ENCODE data around the gene PET100.

PET100 gene

DNA sequence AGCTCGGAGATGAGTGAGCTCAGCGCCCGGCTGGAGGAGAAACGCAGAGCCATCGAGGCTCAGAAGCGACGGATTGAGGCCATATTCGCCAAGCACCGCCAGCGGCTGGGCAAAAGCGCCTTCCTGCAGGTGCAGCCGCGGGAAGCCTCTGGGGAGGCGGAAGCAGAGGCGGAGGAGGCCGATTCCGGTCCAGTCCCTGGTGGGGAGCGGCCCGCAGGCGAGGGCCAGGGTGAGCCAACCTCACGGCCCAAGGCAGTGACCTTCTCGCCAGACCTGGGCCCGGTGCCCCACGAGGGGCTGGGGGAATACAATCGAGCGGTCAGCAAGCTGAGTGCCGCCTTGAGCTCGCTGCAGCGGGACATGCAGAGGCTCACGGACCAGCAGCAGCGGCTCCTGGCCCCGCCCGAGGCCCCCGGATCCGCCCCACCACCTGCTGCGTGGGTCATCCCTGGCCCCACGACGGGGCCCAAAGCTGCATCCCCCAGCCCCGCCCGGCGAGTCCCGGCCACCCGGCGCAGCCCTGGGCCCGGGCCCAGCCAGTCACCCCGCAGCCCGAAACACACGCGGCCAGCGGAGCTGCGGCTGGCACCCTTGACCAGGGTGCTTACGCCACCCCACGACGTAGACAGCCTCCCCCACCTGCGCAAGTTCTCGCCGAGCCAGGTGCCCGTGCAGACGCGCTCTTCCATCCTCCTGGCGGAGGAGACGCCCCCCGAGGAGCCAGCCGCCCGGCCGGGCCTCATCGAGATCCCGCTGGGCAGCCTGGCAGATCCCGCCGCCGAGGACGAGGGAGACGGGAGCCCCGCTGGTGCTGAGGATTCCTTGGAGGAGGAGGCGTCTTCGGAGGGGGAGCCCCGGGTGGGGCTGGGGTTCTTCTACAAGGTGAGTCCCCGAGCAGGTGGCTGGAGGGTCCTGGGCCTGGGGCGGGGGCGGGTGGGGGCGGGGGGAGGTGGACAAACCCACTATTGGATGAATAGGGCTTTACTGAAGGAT lies 17.0 kb upstream of the PET100 start:
- no peak for DNase-seq

DNA sequence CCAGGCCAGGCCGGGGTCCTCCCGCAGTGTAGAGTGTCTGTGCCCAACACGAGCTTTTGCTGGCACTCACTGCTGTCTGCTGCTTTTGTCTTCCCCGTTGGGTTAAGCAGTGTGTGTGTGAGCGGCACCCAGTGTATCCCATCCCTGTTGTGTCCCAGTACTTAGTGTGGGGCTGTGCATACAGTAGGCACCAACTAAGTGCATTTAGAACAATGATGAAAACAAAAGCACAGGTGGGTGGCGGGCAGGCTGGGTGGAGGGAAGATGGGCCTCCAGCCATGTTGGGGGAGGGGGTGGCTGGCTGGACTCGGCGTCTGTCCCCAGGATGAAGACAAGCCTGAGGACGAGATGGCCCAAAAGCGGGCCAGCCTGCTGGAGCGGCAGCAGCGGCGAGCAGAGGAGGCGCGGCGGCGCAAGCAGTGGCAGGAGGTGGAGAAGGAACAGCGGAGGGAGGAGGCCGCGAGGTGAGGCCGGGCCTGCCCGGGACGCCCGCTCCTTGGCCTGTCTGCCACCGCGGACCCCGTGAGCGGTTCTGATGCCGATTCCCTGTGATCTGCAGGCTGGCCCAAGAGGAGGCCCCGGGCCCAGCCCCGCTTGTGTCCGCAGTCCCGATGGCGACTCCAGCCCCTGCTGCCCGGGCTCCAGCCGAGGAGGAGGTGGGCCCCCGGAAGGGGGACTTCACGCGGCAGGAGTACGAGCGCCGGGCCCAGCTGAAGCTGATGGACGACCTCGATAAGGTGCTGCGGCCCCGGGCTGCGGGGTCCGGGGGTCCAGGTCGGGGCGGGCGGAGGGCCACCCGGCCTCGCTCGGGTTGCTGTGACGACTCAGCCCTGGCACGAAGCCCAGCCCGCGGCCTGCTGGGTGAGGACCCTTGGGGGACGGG lies 14.5 kb upstream of the PET100 start:
- DNase-seq: no peak

DNA sequence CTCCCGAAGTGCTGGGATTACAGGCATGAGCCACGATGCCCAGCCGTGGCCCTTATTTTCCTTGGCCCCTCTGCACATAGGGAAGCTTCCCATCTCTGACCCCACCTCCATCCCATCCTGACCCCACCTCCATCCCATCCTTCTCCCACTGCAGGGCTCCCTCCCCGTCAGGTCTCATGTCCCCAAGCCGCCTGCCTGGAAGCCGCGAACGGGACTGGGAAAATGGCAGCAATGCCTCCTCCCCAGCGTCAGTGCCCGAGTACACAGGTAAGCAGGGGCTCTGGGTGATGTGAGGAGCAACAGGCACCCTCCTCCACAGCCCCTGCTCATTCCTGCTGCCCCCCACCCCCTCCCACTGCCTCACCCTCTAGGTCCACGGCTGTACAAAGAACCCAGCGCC lies 12.4 kb upstream of the PET100 start:
- DNase-seq: no peak

DNA sequence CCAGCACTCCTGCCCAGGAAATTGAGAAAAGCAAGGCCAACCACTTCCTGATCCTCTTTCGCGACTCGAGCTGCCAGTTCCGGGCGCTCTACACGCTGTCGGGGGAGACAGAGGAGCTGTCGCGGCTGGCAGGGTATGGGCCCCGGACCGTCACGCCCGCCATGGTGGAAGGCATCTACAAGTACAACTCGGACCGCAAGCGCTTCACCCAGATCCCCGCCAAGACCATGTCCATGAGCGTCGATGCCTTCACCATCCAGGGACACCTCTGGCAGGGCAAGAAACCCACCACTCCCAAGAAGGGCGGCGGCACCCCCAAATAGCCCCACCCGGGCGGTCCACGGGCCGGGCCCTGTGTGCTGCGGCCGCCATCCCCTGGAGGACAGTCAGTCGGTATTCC lies 11.9 kb upstream of the PET100 start:
- no peak for DNase-seq

DNA sequence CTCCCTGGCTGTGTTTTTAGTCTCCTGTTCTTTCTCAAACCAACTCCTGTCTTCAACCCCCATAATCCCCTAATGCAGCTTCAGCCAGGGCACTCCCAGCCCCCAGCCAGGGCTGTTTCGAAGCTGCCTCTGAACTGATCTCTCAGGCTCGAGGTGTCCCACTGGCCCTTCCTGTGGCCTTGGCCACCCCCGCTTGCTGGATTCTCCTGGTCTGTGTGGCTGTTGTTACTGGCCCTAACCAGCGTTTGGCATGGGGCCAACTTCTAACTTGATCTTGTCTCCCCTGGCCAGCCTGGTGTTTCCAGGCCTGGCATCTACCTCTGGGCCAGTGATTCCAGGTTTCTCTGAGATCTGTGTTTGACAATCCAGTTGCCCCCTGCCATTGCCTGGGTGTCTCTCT lies 11.2 kb upstream of the PET100 start:
- DNase-seq: no peak

DNA sequence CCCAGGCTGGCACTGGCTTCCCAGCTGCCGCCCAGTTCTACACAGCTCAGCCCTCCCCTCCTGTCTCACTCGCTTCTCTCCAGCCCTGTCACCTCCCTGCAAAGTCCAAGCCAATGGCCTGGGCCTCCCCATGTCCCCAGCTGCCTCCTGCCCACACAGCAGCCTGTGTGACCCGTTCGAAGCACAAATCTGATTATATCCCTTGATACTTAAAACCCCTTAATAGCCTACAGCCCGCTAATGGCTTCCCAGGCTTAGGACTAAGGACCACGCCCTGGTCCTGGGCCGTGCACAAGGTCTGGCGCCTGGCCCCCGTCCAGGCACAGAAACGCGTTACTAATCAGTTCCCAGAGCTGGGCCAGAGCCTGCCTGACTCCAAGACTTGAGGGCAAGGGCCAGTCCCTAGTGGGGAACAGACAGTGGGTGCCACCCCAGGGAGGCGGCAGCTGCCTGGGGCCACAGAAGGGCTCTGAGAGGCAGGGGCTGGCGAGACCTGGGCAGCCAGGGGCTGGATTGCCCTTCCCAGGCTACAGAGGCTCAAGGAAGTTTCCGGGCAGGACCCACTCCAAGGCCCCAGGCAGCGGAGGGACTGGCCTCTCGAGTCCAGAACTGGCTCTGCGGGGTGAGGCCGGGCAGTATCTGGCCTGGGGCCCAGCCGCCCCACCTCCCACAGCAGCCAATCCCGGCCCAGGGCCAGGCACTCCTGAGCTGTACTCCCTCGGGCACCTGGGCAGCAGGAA lies 10.7 kb upstream of the PET100 start:
- DNase-seq: no peak

DNA sequence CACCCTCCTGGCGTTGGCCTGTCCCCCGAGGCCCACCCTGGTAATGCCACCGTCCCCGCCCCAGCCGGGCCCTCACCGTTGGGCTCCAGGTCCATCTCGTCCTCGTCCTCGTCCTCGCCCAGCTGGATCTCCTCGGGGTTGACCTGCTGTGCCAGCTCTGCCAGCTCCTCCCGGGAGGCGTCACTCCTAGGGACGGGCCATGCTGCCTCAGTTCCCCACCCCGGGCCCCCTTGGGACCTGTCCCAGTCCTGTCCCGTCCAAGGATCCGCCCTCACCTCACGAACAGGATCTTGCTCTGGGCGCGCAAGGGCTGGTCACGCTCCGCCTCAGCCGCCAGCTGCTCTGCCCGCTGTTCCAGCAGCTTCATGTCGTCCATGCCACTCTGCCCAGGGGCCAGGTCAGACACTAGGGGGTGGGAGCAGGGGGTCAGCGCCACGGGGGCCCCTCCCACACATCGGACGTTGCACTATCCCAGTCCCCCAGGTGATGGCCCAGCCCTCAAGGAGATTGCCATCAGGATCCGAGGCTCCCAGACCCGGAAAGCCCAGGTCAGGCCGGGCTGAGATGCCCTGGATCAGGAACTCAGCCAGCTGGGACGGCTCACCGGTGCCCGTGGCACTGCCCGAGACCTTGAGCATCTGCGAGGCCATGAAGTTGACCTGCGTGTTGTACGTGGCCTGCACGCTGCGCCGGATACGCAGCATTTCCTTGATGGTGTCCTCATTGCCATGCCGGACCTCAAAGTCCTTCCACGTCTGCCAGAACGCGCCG lies 9.7 kb upstream of the PET100 start:
- DNase-seq: no peak

DNA sequence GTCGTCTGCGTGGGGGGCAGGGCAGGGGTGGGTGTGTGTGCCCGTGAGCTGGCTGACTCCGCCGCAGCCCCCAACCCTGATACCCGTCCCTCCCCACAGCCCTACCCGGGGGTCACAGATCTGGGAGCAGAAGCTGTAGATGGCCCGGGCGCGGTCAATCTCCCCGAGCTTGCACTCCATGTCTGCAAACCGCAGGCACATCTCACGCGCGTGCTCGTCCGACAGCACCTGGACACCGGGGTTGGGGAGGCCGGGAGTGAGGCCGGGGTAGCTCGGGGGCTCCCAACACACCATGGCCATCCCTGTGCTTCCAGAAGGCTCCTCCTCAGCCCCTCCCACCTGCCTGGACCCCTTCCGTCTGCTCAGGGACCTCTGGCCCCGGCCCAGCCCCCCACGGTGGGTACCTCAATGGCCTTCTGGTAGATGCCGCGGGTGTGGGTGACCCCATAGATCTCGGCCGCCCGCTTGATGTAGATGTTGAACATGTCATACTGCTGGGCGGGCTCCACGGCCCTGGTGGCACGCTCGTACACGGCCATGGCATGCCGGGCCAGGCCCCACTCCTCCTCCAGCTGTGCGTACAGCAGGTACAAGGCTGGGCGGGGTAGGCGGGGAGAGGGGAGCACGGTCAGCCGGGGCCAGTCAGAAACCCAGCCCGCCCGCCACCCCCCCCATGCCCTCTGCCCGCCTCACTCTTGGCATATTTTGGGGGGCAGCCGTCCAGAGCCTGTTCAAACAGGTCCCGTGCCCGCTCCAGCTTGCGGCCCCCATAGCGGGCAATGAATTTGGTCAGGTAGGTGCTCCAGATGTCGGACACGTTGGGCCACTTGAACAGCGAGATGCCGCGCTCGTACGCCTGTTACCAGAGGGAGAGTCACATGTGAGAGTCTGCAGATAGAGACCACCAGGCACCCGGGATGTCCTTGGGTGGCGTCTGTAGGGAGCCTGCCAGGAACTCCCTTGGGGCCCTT lies 8.9 kb upstream of the PET100 start:
- DNase-seq: no peak

DNA sequence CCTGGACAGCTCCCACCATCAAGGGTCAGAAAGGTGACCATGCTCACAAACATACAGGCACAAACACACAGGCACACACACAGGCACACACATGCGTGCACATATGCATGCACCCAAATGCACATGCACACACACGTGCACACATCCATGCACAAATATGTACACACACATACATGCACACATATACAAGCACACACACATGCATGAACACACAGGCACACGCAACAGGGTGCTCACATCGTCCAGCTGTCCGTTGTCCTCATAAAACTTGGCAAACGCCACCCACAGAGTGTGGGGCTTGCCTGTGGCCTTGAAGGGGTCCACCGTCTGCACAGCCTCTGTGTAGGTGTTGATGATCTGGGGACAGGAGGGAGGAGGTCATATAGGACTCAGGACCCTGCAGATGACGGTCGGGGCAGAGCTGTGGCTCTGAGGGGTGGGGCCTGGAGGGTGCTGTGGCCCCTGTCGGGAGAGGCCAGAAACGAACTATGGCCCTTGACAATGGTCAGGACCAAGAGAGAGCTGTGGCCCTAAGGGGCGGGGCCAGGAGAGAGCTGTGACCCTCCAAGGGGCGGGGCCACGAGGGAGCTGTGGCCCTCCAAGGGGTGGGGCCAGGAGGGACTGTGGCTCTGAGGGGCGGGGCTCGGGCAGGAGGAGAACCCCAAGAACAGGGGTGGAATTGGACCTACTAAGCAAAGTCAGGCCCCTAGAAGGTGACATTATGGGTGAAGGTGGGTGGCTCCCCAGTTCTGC lies 6.5 kb upstream of the PET100 start:
- DNase-seq: no peak

DNA sequence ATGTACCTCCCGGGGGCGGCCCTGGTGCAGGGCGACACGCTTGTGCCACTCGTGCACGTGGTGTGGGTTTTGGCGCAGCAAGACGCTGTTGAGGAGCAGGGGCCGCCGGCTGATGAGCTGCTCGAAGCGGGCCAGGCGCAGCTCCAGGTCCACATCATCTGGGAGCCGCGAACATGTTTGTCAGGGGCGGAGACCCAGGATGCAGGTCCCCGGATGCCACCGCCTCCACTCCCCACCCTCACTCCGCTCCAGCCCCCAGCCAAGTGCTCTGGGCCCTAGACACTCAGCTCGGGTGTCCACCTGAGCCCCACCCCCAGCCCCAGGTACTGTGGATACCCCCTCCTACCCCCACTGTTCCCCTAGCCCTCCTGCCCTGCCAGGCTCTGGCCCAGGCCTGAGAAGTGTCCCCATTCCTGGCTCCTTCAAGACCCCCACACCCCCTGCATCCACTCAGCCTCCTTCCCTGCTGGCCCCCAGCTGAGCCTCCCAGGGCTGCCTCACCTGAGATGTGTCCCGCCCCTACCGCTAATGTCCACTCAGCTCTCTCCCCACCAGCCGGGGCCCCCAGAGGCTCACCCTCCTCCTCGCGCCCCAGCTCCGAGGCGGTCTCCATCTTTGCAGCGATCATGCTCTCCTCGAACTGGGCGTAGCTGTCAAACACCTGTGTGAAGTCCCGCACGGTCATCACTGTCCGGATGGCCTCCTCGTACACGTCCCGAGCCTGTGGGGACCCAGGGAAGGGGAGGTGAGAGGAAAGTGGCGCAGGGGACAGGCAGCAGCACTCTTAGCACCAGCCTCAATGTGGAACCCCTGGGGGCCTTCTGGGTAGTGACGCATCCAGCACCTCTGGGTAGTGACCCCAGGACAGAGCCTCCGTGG lies 5.6 kb upstream of the PET100 start:
- no peak for DNase-seq

DNA sequence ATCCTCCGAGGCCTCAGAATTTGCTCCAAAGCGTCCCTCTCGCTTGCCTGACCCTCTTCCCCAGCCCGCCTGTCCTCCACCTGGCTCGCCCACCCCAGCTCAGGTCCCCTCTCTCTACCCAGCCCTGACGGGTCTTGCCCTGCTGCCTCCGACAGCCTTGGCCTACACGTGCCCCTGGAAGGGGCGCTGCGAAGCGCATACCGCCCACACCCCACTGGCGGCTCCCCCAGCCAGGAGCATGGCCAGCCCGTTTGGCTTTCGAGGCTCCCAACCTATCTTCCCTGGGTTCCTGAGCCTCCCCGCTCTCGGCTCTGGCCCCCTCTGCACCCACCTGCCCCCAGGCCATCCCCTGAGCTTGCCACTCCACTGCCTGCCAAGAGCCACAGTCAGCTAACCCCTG lies 4.8 kb upstream of the PET100 start:
- no peak for DNase-seq

DNA sequence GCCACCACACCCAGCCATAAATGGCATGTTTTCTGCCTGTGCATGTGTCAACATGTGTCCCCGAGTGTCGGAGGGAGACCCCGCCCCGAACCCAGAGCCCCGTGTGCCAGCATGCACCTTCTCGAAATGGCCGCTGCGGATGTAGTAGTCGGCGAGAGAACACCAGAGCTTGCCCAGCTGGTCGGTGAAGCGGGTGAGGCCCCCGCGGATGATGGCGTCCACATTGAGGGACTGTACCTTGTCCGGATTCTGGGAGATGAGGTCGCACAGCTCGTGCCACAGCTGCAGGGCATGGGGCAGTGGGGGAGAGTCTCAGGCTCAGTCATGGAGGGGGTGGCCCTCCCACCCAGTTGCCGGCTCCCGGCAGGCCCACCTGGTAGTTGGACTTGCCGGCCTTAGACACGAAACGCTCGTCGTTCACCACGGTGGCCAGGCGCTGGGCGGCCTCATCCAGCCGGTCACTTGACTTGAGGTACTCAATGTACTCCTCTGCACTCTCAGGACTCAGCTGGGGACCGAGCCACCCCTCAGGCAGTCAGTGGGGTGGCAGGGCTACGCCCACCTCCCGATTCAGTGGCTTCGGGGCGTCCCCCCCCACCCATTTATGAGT lies 3.7 kb upstream of the PET100 start:
- no peak for DNase-seq

DNA sequence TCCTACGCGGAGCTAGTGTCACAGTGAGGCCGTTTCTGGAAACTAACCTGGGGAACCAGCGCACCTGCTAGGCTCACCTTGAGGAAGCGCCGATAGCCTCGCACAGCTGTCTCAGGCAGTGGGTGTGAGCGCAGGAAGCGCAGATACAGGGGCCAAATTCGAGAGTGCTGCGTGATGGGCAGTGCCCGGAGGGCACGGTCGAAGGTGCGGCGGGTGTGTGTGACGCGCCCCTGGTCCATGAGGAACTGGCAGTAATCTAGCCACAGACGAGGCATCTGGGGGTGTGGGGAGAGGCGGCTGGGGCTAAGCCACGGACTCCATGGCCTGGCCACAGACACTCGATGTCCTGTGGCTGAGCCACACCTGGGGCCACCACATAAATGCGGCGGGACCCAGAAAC lies 2.4 kb upstream of the PET100 start:
- DNase-seq: no peak

DNA sequence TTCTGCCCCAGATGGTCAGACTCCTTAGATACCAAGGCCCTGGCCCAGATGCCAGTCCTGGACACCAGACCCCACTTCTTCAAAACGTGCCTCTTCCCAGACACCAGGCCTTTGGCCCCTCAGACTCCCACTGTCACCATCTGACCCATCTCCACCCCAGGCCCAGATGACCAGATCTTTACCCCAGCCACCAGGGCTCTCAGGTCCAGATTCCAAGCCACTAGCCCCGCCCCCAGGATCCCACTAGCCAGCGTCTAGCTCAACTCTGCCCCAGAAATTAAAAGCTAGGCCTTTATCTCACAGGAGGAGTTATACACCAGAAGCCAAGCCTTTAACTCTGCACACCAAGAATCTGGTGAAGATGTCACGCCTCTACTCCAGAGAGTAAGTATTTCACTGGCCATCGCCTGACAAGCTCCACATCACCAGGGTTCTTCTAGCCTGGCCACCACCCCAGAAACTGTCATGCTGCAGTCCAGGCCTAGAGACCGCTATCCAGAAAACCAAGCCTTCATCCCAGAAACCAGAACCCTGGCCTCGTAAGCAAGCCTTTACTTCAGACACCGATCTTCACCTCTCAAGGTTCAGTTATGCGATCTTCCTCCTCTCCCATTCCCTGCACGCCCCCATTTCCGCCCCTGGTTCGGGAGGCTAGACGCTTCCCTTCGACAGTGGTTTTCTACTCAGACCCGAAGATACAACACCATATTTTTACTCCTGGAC lies 843 bp upstream of the PET100 start:
- no peak for DNase-seq

DNA sequence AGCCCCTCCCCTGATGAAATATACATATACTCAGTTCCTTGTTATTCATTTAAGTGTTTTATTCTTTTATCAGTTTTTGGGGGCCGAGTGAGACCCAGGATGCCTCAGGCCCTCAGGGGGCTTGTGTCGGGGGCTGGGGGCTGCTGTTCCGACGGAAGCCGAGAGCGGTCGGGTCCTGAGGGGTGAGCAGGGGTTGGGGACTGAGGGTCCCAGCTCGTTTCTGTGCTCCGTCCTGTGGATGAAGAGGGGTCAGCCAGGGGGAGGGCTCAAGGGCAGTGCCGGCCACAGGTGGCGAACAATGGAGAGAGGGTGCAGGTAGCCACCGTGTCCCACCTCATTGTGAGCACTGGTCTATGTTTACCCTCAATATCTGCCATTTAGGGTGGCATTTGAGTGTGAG lies 2.0 kb downstream of the PET100 start:
- DNase-seq: no peak

DNA sequence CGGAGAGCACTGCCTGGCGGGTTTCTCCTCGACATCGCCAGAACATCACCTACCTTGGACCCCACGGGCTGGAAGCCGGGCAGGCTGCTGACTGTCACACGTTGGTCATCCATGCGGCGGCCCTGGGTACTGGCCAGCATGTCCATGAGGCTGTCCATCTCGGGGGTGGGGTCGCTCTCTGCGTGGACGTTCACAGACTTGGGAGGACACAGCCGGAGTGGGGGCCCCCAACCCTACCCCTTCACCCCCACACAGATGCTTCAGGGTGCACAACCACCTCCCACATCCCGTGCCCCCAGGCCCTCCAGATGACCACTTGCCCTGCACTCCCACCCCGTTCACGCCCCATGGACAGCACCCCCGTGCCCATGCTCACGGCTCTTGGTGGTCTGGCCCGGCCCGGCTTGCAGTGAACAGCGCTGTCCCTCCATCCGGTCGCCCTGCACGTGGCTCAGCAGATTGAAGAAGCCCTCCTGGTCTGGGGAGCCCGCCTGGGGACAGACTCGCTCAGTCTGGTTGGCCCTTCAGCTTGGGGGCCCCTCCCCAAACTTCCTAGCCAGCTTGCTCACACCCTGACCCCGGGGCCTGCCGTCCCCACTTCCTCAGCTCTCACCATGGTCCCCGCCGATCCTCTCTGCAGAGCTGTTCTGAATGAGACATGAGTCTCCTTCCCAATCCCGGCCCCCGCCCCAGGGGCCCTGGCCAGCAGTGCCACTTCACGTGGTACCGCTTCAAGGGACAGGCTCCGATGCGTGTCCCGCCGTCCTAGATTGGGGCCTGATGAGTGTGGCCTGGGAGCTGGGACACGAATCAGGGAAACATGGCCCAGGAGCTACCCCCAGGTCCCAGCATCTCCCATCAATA lies 3.0 kb downstream of the PET100 start:
- DNase-seq: no peak

DNA sequence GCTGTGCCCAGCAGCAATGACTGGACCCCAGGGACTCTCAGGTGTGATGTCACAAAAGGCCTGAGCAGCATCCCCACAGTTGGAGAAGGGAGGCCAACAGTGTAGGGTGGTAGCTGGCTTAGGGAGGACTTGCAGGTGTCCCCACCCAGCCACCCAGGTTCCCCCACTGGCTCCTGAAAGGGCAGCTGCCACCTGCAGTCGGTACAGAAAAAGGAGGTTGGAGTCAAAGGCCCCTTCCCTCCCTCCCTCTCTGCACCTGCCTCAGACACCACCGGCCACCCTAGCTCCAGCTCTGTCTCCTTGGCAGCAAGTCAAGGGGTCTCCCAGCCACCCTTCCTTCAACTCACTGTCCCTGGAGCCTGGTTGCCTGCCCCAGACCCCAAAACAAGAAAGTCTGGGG lies 4.1 kb downstream of the PET100 start, which contains the start of gene PCP2:
TSS of gene PCP2 (minus strand) at position 22 of the 400 bp plus-strand sequence. CDS start 262 bp downstream, outside the sequence.
- no peak for DNase-seq
